ENCODE results near the gene LRRK1.

- TF ChIP-seq CTCF (IDR thresholded peaks at IDR 0.05): no peak
- no peak for TF ChIP-seq POLR2A (IDR thresholded peaks at IDR 0.05)
Observed at GRCh38 chr15:100923076-100923475, 3.9 kb downstream of the LRRK1 start.
